Measurements from ENCODE around the gene SKAP1. TPM values are rescaled to one million over a fixed set of nuclear protein-coding genes. Genes with fewer than 3 reads are reported as not detected.

Gene SKAP1
- total RNA-seq, 1 donor from 2014 or later: 0.49 TPM

DNA sequence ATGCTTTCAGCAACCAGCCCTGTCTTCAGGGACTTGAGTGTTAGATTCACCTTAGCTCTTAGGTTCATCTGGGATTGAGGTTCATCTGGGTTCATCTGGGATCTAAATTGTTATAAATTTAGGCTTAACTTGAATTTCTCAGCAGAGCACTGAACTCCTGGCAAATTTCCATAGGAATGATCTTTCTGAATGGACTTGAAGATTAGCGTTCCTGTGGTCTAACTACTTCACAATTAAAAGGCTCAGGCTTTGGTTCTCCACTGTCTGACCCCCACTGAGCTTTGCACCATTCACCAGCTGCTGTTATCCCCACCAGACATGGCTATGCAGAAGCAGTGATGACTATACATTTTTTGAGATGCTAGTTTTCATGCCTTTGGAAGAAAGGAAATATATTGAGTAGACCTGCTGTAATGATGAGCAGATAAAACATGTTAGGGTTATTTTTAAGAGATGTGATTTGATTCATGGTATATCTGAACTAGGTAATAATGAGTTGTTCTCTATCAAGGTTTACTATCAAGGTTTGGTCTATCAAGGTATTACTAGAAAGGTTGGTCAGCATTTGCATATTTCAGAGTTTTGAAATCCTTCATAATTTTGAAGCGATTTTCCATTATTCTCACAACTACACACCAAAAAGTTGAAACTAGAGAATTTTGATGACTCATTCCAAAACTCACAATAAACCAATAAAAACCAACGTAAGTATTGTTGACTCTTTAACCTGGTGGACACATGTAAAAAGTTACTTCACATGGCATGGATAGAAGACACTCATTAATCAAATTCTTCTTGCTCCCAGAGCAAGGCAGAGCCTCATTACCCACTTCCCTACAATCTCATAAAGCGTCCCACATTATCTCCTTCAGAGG, 250.7 kb downstream of the SKAP1 start:
- H3K4me3 Mint-ChIP-seq: no peak overlapping the region
- TF ChIP-seq CTCF (conservative IDR thresholded peaks at IDR 0.05): no peak

DNA sequence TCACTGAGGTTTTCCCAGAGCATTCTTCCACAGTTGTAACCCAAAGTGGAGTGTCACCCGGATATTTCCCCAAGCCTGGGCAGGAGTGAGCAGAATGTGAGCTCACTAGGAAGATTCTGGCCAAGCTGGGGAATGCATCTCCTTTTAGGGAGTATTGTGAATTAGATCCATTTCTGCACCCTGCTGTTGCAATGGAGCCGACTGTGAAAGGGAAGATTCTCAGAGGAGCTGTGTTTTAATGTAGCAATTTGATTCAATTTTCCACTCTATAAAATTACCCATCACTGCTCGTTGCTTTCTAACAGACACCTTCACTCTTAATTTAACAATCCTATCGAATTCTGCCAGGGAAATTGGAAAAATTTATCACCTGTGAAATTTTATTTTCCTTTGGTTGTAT, 251.7 kb downstream of the SKAP1 start:
- Mint-ChIP-seq H3K36me3 (ENCODE audit: low read depth) (no peaks in the 10 kb centered on the region), H3K9me3 (no peaks in the 10 kb centered on the region), H3K27me3 (ENCODE audit: low read depth) (peaks cover 83% of the 10 kb centered on the region), H3K27ac (ENCODE audit: unreplicated experiment) (no peak overlapping the region), H3K4me3 (no peak overlapping the region), H3K4me1 (no peaks in the 10 kb centered on the region)
- no peak for TF ChIP-seq CTCF (conservative IDR thresholded peaks at IDR 0.05)
- no peak for DNase-seq (ENCODE audit: low read depth, low spot score)

More for the DNA sequence above, 250.7 kb downstream of the SKAP1 start:
- Mint-ChIP-seq H3K36me3 (ENCODE audit: low read depth) (no peaks in the 10 kb centered on the region), H3K4me1 (no peaks in the 10 kb centered on the region), H3K27me3 (ENCODE audit: low read depth) (peaks cover 79% of the 10 kb centered on the region), H3K27ac (ENCODE audit: unreplicated experiment) (no peak overlapping the region), H3K9me3 (no peaks in the 10 kb centered on the region)
- DNase-seq (ENCODE audit: low read depth, low spot score): no peak

- Mint-ChIP-seq H3K4me1 (no peaks in the 10 kb centered on the region), H3K4me3 (no peak overlapping the region), H3K36me3 (ENCODE audit: low read depth) (no peaks in the 10 kb centered on the region), H3K27me3 (ENCODE audit: low read depth) (peaks cover 84% of the 10 kb centered on the region), H3K27ac (ENCODE audit: unreplicated experiment) (no peak overlapping the region), H3K9me3 (no peaks in the 10 kb centered on the region)
- TF ChIP-seq CTCF (conservative IDR thresholded peaks at IDR 0.05): no peak
- no peak for DNase-seq (ENCODE audit: low read depth, low spot score)
Observed at GRCh38 chr17:48177816-48178215, 252.2 kb downstream of the SKAP1 start.

DNA sequence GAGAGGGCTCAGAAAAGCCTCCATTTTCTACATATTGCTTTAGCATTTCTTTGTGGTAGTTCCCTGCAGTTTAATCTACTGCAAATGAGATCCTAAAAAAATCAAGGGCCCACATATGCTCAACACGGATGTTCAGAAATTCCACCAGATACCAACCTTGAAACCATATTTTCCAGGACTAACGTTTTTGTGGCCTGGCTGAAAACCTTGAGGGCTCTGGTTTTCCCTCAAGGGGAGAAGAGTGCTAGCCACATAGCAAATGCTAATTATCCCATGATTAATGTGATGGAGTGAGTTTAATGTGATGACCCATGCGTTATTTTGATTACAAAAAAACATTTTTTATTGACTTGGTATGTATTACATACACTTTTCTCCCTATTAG, 253.6 kb downstream of the SKAP1 start:
- DNase-seq (ENCODE audit: low read depth, low spot score): no peak
- no peak overlapping the region for H3K4me3 Mint-ChIP-seq
- no peak for TF ChIP-seq CTCF (conservative IDR thresholded peaks at IDR 0.05)
- H3K36me3 Mint-ChIP-seq (ENCODE audit: low read depth): no peaks in the 10 kb centered on the region
- H3K9me3 Mint-ChIP-seq: no peaks in the 10 kb centered on the region
- H3K27me3 Mint-ChIP-seq (ENCODE audit: low read depth): peaks cover 80% of the 10 kb centered on the region
- no peak overlapping the region for H3K27ac Mint-ChIP-seq (ENCODE audit: unreplicated experiment)
- no peaks in the 10 kb centered on the region for H3K4me1 Mint-ChIP-seq

DNA sequence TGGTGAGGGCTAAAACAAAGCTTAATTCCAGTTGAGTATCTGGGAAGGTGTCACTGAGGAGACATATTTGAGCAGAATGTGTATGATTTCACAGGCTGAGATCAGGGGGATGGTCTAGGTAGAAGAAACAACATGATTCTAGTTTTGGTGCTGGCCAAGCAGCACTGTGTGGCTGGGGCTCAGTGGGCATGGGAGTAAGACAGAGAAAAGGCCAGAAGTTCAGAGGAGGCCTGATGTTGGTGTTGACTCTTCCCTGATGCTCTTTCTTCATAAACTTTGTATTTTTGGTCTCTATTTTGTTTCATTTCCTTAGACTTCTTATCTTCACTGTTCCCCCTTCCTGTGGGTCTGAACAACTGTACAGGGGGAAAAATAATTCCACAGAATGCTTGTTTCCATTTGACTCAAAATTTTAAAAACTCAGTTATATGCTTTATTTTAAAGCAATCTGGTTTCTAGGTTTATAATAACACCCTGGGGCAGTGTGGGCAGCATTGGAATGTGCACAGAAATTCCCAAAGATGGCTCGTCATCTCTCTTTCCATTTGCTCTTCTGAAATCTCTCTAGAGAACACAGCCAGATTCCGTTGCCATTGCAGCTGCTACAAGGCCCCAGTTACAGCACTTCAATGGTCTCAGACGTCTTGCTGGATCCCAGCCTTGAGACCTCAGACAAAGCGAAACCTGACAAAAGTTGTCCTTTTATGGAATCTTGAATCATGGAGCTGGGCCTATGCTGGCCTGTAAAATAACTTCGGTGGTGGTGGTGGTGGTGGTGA, 254.1 kb downstream of the SKAP1 start:
- no peak for TF ChIP-seq CTCF (conservative IDR thresholded peaks at IDR 0.05)
- no peak overlapping the region for H3K4me3 Mint-ChIP-seq
- no peak overlapping the region for H3K27ac Mint-ChIP-seq (ENCODE audit: unreplicated experiment)
- DNase-seq (ENCODE audit: low read depth, low spot score): no peak
- H3K9me3 Mint-ChIP-seq: no peaks in the 10 kb centered on the region
- H3K4me1 Mint-ChIP-seq: no peaks in the 10 kb centered on the region
- H3K36me3 Mint-ChIP-seq (ENCODE audit: low read depth): no peaks in the 10 kb centered on the region
- H3K27me3 Mint-ChIP-seq (ENCODE audit: low read depth): peaks cover 79% of the 10 kb centered on the region

Measured in neural crest cell (in vitro differentiated cells).